ENCODE measurements around the gene HTR1E. TPM values are rescaled to one million over a fixed set of nuclear protein-coding genes. Genes with fewer than 3 reads are reported as not detected.

Gene HTR1E
- total RNA-seq, 1 donor from 2014 or later: not detected

GRCh38 chr6:86934365-86934764, 3.0 kb upstream of the HTR1E start:
- Histone ChIP-seq H3K4me3 (no peak overlapping the region), H3K9me3 (replicated peaks) (no peaks in the 10 kb centered on the region), H3K27me3 (ENCODE audit: low read depth) (peaks cover 55% of the 10 kb centered on the region), H3K27ac (replicated peaks) (no peak overlapping the region), H3K4me1 (peaks cover 10% of the 10 kb centered on the region), H3K36me3 (no peaks in the 10 kb centered on the region)
- intact Hi-C loops (cut with micrococcal nuclease): no loop called here
- no peak for DNase-seq
- TF ChIP-seq CTCF (IDR thresholded peaks at IDR 0.05; ENCODE audit: borderline replicate concordance): no peak

GRCh38 chr6:86936834-86937218, 502 bp upstream of the HTR1E start:
- Histone ChIP-seq H3K36me3 (no peaks in the 10 kb centered on the region), H3K4me1 (peaks cover 10% of the 10 kb centered on the region), H3K4me3 (peak overlapping the region; percentile 47), H3K27me3 (ENCODE audit: low read depth) (peaks cover 69% of the 10 kb centered on the region), H3K9me3 (replicated peaks) (no peaks in the 10 kb centered on the region), H3K27ac (replicated peaks) (no peak overlapping the region)
- intact Hi-C loops (cut with micrococcal nuclease): no loop called here
- DNase-seq: no peak
- TF ChIP-seq CTCF (IDR thresholded peaks at IDR 0.05; ENCODE audit: borderline replicate concordance): no peak

GRCh38 chr6:86938814-86939213, 1.5 kb downstream of the HTR1E start:
- no peak overlapping the region for H3K27ac ChIP-seq (replicated peaks)
- DNase-seq: no peak
- intact Hi-C loops (cut with micrococcal nuclease): no loop called here

DNA sequence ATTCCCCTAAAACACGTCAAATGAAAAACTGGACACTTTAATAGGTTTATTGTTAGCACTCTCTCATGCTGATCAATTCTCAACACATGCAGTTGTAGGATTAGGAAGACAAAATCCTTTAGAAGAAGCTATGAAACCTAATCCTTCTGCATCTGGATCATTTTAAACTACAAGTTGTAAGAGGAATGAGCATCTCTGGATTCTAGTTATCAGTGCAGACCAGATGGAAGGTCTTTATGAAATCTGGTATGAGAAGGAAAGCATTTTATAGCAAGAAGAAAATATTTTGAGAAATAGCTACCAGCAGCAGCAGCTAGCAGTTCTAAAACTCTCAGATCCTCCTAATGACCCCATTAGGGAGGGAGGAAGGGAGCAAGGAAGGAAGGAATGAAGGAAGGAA, 4.1 kb downstream of the HTR1E start:
- no peak for TF ChIP-seq CTCF (IDR thresholded peaks at IDR 0.05; ENCODE audit: borderline replicate concordance)
- peaks cover 59% of the 10 kb centered on the region for H3K27me3 ChIP-seq (ENCODE audit: low read depth)
- peaks cover 10% of the 10 kb centered on the region for H3K4me1 ChIP-seq
- no peak overlapping the region for H3K4me3 ChIP-seq
- no peaks in the 10 kb centered on the region for H3K9me3 ChIP-seq (replicated peaks)
- no peak for DNase-seq
- intact Hi-C loops (cut with micrococcal nuclease): no loop called here
- no peaks in the 10 kb centered on the region for H3K36me3 ChIP-seq
- no peak overlapping the region for H3K27ac ChIP-seq (replicated peaks)

More at GRCh38 chr6:86938814-86939213, 1.5 kb downstream of the HTR1E start:
- Histone ChIP-seq H3K4me1 (peaks cover 10% of the 10 kb centered on the region), H3K9me3 (replicated peaks) (no peaks in the 10 kb centered on the region), H3K27me3 (ENCODE audit: low read depth) (peaks cover 67% of the 10 kb centered on the region), H3K36me3 (no peaks in the 10 kb centered on the region), H3K4me3 (no peak overlapping the region)
- no peak for TF ChIP-seq CTCF (IDR thresholded peaks at IDR 0.05; ENCODE audit: borderline replicate concordance)

- DNase-seq: no peak
- Histone ChIP-seq H3K36me3 (no peaks in the 10 kb centered on the region), H3K4me1 (no peaks in the 10 kb centered on the region), H3K27me3 (ENCODE audit: low read depth) (peaks cover 44% of the 10 kb centered on the region), H3K4me3 (no peak overlapping the region), H3K9me3 (replicated peaks) (no peaks in the 10 kb centered on the region), H3K27ac (replicated peaks) (no peak overlapping the region)
- no peak for TF ChIP-seq CTCF (IDR thresholded peaks at IDR 0.05; ENCODE audit: borderline replicate concordance)
- intact Hi-C loops (cut with micrococcal nuclease): no loop called here
These were observed 5.6 kb downstream of the HTR1E start for GRCh38 chr6:86942769-86943516.

All from left ventricle myocardium inferior (tissue), 1 donor.